ENCODE results near the gene IFI16.

DNA sequence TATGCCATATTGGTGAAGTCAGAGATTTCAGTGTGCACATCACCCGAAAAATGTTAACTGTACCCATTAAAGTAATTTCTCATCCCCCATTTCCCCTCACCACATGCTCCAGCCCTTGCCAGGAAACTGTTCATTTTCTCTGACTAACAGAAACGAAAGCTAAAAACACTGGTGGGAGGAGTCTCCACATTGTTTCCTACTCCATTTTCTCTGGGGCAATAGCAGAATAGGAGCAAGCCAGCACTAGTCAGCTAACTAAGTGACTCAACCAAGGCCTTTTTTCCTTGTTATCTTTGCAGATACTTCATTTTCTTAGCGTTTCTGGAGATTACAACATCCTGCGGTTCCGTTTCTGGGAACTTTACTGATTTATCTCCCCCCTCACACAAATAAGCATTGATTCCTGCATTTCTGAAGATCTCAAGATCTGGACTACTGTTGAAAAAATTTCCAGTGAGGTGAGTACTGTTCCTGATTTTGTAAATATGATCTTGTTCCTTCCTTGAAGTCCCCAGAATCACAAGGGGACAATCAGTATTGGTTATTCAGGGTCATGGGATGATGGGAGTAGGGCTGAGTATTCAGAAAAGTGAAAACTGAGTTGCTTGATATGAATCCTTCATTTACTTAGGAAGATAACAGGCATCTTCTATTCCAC lies at the start of gene IFI16:
- no peak for TF ChIP-seq CTCF (IDR thresholded peaks at IDR 0.05)
- peak; percentile 72 to 74 for TF ChIP-seq POLR2AphosphoS5 (IDR thresholded peaks at IDR 0.05)

All from upper lobe of left lung (tissue), 4 donors.